HG02870 (cell line): ENCODE data around the gene NPB.

Experiments
- ATAC-seq: cut with Tn5 transposase; IDR thresholded peaks from one replicate; pipeline ENCODE4 v1.9.1; 2021; ENCODE audit warnings: mild to moderate bottlenecking, moderate library complexity; ENCODE audit not compliant: unreplicated experiment

NPB gene

DNA sequence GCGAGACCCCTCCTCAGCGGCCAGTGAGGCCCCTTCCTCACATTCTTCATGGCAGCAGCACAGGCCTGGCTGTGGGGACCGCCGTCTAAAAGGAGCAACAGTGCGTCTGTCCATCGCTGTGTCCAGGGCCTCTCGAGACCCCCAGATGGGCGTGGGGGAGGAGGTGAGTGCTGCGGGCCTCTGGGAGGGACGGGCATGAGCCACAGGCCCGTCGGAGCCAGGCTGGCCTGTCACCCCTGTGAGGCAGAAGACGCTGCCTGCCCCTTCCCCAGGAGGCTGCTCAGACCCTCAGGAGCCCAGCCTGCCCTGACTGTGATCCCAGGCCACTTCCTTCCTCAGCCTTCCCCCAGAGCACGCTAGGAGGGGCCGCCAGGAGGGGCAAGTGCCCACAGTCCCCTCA lies 37.2 kb downstream of the NPB start:
- ATAC-seq: no peak

DNA sequence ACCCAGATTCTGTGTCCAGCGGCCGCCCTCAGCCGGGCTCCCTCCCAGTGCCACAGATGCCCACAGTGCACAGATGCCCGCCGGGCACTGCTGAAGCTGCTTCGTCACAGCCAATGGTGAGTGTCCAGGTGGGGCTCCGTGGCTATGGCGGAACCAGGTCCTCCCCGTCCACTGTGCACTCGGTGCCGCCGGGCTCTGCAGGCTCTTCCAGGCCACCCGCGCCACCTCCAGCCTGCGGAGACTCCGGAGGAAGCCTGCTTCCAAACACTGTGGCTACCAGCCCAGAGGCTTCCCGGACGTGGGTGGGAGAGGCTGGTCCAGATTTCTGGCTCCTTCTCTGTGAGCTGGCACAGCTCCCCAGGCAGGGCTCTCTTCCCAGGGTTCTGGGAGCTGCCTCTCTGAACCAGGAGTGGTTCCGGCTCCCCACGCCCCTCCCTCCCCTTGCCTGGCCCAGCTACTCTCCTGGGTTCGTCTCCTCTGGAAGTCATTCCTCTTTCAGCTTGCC lies 37.9 kb downstream of the NPB start:
- ATAC-seq: no peak

DNA sequence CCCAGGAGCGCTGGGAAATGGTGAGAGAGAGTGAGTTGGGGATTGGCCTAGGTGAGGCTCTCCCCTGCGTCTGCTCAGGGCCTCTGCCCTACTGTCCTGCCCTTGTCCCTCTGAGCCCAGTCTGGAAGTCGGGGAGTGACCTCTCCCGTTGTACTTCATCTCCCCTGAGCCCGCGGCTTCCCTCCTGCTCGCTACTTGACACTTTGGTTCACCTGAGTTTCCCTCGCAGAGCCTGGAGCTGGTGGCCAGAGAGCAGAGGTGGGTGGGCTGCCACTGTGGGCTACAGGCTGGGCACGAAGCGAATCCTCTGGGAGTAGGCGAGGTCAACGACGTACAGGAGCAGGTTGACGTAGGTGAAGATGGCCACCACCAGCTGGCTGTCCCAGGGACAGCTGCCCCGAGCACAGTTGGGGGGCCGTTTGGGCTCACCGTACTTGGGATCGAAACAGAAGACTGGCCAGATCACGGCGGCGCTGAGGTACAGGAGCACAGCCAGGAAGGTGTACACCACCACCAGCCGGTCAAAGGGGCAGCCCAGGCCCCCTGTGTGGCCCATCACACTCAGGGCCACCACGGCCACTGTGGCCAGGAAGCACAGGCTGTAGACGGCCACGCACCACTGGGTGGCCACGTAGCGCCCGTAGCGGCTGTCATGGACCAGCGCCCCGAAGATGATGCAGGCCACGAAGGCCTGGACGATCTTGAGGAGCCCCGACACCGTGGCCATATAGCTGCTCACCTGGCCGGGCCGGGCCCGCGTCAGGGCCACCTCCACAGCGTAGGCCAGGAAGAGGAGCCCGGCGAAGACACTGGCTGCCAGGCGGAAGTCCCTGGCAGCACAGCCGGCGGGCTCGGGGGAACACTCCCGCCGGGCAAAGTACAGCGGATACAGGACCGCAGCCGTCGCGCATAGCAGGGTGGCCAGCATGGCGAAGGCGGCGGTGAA lies 38.8 kb downstream of the NPB start:
- no peak for ATAC-seq

DNA sequence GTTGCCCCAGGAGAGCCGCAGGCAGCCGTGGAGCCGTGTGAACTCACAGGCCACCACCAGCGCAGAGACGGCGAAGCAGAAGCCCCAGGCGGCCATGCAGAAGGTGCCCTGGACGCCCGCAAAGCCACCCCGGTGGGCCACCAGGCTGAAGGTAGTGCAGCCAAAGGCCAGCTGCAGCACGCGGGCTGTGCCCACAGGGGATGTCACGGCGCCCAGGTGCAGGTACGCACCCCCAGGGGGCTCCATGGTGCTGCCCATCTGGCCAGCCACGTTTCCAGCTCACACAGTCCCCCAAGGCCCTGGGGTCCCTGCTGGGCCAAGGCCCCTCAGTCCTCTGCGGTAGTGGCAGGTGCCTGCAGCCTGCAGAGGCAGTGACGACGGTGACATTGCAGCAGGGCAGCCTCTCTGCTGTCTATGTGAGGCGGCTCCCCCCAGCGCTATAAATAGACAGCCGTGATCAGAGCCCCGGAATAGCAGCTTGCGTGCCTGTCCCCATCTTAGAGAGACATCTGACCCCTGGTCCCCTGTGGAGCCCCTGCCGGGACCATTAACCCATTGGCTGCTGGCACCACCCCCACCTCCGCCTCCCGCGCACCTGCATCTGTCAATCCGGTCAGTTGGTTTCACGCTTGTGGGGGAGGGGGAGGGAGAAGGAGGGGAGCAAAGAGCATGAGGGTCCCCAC lies 39.6 kb downstream of the NPB start:
- ATAC-seq: no peak

DNA sequence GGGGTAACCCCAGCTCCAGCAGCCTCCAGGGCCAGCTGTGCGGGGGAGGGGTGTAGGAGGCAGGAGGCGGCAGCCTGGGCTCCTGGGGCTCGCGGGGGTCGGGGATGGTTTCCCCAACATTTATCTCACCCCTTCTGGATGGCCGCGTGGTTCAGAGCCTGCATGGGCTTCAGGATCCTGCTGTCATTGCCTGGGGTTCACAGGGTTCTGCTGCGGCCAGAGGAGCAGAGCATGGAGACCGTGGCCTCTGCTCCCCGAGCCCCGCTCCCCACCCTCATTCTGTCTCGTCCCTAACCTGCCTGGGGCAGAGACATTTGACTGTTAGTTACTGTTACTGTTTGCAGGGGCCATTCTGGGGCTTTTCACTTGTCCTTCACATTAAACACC lies 40.1 kb downstream of the NPB start:
- ATAC-seq: no peak

DNA sequence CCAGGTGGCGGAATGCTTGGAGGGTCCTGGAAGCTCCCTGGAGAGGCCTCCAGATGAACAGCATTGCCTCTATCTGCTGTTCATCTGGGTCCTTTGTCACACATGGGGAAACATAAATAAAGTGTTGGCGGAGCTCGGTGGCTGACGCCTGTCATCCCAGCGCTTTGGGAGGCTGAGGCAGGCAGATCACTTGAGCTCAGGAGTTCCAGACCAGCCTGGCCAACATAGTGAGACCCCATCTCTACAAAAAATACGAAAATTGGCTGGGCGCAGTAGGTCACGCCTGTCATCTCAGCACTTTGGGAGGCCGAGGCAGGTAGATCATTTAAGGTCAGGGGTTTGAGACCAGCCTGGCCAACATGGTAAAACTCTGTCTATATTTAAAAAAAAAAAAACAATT lies 42.8 kb downstream of the NPB start:
- ATAC-seq: no peak

DNA sequence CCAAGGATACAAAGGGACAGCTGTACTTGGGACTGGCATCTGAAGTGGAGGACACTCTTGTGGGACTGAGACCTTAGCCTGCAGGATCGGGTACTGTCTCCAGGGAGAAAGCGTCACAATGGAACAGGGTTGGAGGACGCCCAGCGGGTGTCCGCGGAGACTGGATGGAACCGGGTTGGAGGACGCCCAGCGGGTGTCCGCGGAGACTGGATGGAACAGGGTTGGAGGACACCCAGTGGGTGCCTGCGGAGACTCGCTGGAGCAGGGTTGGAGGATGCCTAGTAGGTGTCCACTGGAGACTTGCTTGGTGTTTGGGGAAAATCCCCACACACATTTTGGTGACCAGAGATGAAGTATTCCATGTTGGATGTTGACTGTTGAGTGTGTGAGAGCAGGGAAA lies 45.2 kb downstream of the NPB start, which contains the start of gene MYADML2:
Gene MYADML2 (minus strand): TSS at position 45 of the 400 bp plus-strand sequence. CDS start 5,492 bp downstream, outside the sequence.
- no peak for ATAC-seq

DNA sequence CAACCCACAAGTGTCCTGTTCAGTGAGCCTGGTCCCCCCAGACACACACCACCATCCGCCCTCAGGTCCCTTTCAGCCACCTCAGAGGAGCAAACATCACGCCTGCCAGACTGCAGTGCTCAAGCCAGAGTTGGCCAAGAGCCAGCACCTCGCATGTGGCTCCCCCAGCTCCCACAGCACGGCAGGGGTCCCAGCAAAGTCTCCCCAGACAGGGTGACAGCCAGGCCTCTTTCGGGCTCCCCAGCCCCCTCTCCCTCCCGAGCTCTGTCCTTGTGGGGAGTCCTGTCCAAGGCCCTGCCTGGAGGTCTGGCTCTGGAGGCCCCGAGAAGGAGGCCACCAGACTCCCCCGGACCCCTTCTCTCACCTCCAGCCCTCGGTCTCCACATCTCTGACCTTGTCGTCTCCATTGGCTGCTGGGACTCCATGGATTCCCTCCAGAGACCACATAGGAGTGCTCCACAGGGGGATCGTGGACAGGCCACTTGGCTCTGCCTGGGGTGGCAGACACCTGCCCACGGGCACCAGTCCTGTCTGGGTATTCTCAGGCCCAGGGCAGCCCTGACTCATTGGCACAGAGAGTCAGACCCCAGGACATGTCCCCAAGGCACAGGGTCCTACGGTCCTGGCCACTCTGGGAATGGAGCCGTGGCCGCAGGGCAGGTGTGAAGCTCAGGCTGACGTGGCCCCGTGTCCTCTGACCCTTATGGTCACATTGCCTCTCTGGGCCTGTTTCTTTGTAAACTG lies 46.8 kb downstream of the NPB start:
- ATAC-seq: no peak

DNA sequence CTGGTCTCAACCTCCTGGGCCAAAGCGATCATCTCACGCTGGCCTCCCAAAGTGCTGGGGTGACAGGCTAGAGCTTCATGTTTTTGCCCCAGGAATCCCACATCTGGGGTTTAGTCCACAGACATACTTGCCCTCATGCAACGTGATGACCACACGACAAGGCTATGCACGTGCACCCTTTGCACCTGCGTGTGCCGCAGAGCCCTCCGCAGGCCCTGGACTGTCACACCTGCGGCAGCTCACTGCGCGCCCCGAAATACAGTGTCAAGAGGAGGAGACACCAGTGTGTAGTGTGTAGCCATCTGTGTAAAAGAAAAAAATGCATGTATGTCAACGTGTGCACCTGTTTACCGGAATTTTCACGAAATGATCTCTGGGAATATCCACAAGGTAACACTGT lies 48.5 kb downstream of the NPB start:
- no peak for ATAC-seq

DNA sequence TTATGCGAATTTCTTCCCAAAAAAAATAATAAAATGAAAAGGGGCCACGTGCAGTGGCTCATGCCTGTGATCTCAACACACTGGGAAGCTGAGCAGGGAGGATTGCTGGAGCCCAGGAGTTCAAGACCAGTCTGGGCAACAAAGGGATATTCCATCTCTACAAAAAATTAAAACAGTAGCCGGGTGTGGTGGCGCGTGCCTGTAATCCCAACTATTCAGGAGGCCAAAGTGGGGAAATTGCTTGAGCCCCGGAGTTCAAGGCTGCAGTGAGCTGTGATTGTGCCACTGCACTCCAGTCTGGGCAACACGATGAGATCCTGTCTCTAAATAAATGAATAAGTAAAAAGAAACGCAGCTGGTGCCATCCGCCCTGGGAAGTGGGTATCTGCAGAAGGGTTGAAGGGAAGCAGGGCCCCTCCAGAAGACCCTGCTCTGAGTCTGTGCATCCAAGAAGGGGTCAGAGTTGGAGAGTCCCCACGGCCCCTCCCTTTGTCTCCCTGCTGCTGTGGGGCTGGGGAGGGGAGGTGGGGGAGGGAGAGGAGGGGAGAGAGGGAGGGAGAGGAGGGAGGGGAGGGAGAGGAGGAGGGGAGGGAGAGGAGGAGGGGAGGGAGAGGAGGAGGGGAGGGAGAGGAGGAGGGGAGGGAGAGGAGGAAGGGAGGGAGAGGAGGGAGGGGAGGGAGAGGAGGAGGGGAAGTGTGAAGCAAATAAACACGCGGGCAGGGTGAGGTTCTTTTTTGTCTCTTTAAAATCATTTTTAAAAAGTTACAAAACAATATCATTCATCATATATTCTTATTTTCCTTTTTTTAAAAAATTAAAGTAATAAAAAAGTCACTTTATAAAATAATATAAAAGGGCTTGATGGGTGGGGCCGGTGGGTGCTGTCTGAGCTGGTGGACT lies 50.0 kb downstream of the NPB start:
- no peak for ATAC-seq
